22Rv1 (cell line): ENCODE data around the gene MOB3B.

Source experiments
- ZFX ChIP-seq: fragments of 450-650 bp; IDR thresholded peaks from 2 replicates; pipeline ENCODE4 v1.6.1; 2017; ENCODE audit warnings: antibody characterized with exemption, borderline replicate concordance
- TF ChIP-seq, protein P1 (sequence below): fragments of 450-650 bp; IDR thresholded peaks from 2 replicates; pipeline ENCODE4 v1.5.1; 2017; ENCODE audit warnings: mild to moderate bottlenecking

- TF ChIP-seq, protein P1, sequence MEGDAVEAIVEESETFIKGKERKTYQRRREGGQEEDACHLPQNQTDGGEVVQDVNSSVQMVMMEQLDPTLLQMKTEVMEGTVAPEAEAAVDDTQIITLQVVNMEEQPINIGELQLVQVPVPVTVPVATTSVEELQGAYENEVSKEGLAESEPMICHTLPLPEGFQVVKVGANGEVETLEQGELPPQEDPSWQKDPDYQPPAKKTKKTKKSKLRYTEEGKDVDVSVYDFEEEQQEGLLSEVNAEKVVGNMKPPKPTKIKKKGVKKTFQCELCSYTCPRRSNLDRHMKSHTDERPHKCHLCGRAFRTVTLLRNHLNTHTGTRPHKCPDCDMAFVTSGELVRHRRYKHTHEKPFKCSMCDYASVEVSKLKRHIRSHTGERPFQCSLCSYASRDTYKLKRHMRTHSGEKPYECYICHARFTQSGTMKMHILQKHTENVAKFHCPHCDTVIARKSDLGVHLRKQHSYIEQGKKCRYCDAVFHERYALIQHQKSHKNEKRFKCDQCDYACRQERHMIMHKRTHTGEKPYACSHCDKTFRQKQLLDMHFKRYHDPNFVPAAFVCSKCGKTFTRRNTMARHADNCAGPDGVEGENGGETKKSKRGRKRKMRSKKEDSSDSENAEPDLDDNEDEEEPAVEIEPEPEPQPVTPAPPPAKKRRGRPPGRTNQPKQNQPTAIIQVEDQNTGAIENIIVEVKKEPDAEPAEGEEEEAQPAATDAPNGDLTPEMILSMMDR = no peak
- TF ChIP-seq ZFX = no peak
Measured at GRCh38 chr9:27475057-27475595, 54.5 kb downstream of the MOB3B start.
